GM23248 (cell line): Measurements from ENCODE around the gene MAFB. TPM values are rescaled to one million over a fixed set of nuclear protein-coding genes. Genes with fewer than 3 reads are reported as not detected.

Experiments used
- DNase-seq: peaks from one replicate; pipeline ENCODE4 v3.0.0-alpha.2; 2015
- H2AFZ ChIP-seq: fragments of 200-600 bp; sonication (generic); 2 replicates; pipeline ENCODE4 v1.6.1; 2016; ENCODE audit warnings: antibody characterized with exemption
- H3F3A ChIP-seq: fragments of 200-600 bp; sonication (generic); 2 replicates; pipeline ENCODE4 v1.6.1; 2016; ENCODE audit warnings: mild to moderate bottlenecking, antibody characterized with exemption, mixed run types; ENCODE audit not compliant: insufficient read depth
- H3K27ac ChIP-seq: fragments of 200-600 bp; sonication (generic); 2 replicates; pipeline ENCODE4 v1.5.1; 2016; ENCODE audit warnings: mild to moderate bottlenecking
- H3K27me3 ChIP-seq: fragments of 200-600 bp; sonication (generic); replicated peaks from 2 replicates; pipeline ENCODE4 v1.6.1; 2016; ENCODE audit warnings: mild to moderate bottlenecking; ENCODE audit not compliant: insufficient read depth
- H3K36me3 ChIP-seq: fragments of 200-600 bp; sonication (generic); 2 replicates; pipeline ENCODE4 v1.6.1; 2016; ENCODE audit warnings: low read depth, mild to moderate bottlenecking
- H3K4me1 ChIP-seq: fragments of 200-600 bp; sonication (generic); 2 replicates; pipeline ENCODE4 v1.6.1; 2016; ENCODE audit warnings: mild to moderate bottlenecking; ENCODE audit not compliant: insufficient read depth
- H3K4me2 ChIP-seq: fragments of 200-600 bp; sonication (generic); one replicate; pipeline ENCODE4 v1.6.1; 2016; ENCODE audit warnings: mild to moderate bottlenecking; ENCODE audit not compliant: unreplicated experiment
- H3K4me3 ChIP-seq: fragments of 200-600 bp; sonication (generic); 2 replicates; pipeline ENCODE4 v1.5.1; 2016; ENCODE audit warnings: mild to moderate bottlenecking
- H3K79me2 ChIP-seq: fragments of 200-600 bp; sonication (generic); 2 replicates; pipeline ENCODE4 v1.6.1; 2016; ENCODE audit warnings: mild to moderate bottlenecking; ENCODE audit not compliant: insufficient read depth
- H3K9ac ChIP-seq: fragments of 200-600 bp; sonication (generic); 2 replicates; pipeline ENCODE4 v1.6.1; 2016; ENCODE audit warnings: mild to moderate bottlenecking
- H3K9me2 ChIP-seq: fragments of 200-600 bp; sonication (generic); 2 replicates; pipeline ENCODE4 v1.6.1; 2016; ENCODE audit warnings: mixed run types, mild to moderate bottlenecking, moderate library complexity; ENCODE audit not compliant: insufficient read depth
- H3K9me3 ChIP-seq: fragments of 200-600 bp; sonication (generic); one replicate; pipeline ENCODE4 v1.6.1; 2017; ENCODE audit warnings: low read depth
- H4K20me1 ChIP-seq: fragments of 200-600 bp; sonication (generic); 2 replicates; pipeline ENCODE4 v1.6.0; 2016; ENCODE audit not compliant: insufficient read depth
- EZH2 ChIP-seq: fragments of 200-600 bp; sonication (generic); IDR thresholded peaks from 2 replicates; pipeline ENCODE4 v1.6.1; 2018; ENCODE audit warnings: antibody characterized with exemption, mild to moderate bottlenecking; ENCODE audit not compliant: insufficient read depth, poor library complexity, severe bottlenecking
- EZH2phosphoT487 ChIP-seq: fragments of 200-600 bp; sonication (generic); IDR thresholded peaks from 2 replicates; pipeline ENCODE4 v1.6.1; 2018; ENCODE audit warnings: antibody characterized with exemption, moderate library complexity, mild to moderate bottlenecking, low read depth; ENCODE audit not compliant: insufficient read depth
- WGBS, 2 experiments: methylation state at CpG; one replicate each; pipeline ENCODE4 v1.1.6; 2015 to 2017; ENCODE audit warnings: low lambda C conversion rate in 2 of 2, low coverage in 1 of 2; ENCODE audit errors: missing lambda C conversion rate in 2 of 2; 5-methylcytosine and 5-hydroxymethylcytosine counted together
- in situ Hi-C: fragments of 300-500 bp; cut with MboI; formaldehyde crosslinking; loops from 2 replicates; pipeline ENCODE4 v1.15.0; 2020
- polyA plus RNA-seq: library from polyadenylated mRNA; unstranded; fragments of >200 nt; fragmentation: Nextera tagmentation; extraction: Ambion mirVana; gene quantifications from 2 replicates; pipeline ENCODE4 v1.2.1, GENCODE V29; 2016
- total RNA-seq: library from RNA; depleted of rRNA; stranded (reverse); fragments of >200 nt; shearing (Covaris generic); gene quantifications from 2 replicates; pipeline ENCODE4 v1.2.3, GENCODE V29; 2014

The MAFB gene
- total and polyA plus RNA-seq, 2 experiments from 2014 or later, result 1.9 to 3.8 TPM

GRCh38 chr20:40670253-40670652 lies 18.8 kb downstream of the MAFB start:
- Histone ChIP-seq H3K9me3 (no peaks in the 10 kb centered on the region), H2AFZ (no peak overlapping the region), H3K4me2 (no peak overlapping the region), H4K20me1 (no peaks in the 10 kb centered on the region), H3K79me2 (no peaks in the 10 kb centered on the region), H3K27ac (no peak overlapping the region), H3K9me2 (no peaks in the 10 kb centered on the region), H3F3A (peaks cover 6% of the 10 kb centered on the region; the same call in 1 of the 2 replicates), H3K4me3 (no peak overlapping the region), H3K27me3 (no peaks in the 10 kb centered on the region; the same call in 1 of the 2 replicates), H3K36me3 (no peaks in the 10 kb centered on the region), H3K4me1 (peaks cover 7% of the 10 kb centered on the region; the same call in 1 of the 2 replicates), H3K9ac (no peak overlapping the region)
- 92 to 98% methylated on average over 2 of the region's 2 CpGs for WGBS, 2 experiments
- in situ Hi-C loops, result no loop called here
- DNase-seq, result no peak
- TF ChIP-seq EZH2 (no peak), EZH2phosphoT487 (no peak)

- Histone ChIP-seq H3K4me1 (peaks cover 7% of the 10 kb centered on the region; the same call in 1 of the 2 replicates), H3F3A (peaks cover 6% of the 10 kb centered on the region; the same call in 1 of the 2 replicates), H2AFZ (no peak overlapping the region), H3K4me3 (no peak overlapping the region), H3K27ac (no peak overlapping the region), H3K9ac (no peak overlapping the region), H3K9me3 (no peaks in the 10 kb centered on the region), H3K79me2 (no peaks in the 10 kb centered on the region), H3K36me3 (no peaks in the 10 kb centered on the region), H4K20me1 (no peaks in the 10 kb centered on the region), H3K9me2 (no peaks in the 10 kb centered on the region), H3K27me3 (no peaks in the 10 kb centered on the region; the same call in 1 of the 2 replicates), H3K4me2 (no peak overlapping the region)
- TF ChIP-seq EZH2phosphoT487, result no peak
- no peak for TF ChIP-seq EZH2
- 67 to 73% methylated on average over 3 of the region's 3 CpGs for WGBS, 2 experiments
- in situ Hi-C loops, result no loop called here
- DNase-seq, result no peak
These were observed 19.3 kb downstream of the MAFB start for GRCh38 chr20:40669692-40670091.

GRCh38 chr20:40668449-40669228 lies 20.4 kb downstream of the MAFB start:
- no peaks in the 10 kb centered on the region for H3K36me3 ChIP-seq
- no peak overlapping the region for H3K4me3 ChIP-seq
- peaks cover 7% of the 10 kb centered on the region; the same call in 1 of the 2 replicates for H3K4me1 ChIP-seq
- 59 to 61% methylated on average over 7 of the region's 7 CpGs for WGBS, 2 experiments
- no peaks in the 10 kb centered on the region for H3K9me3 ChIP-seq
- H3K27ac ChIP-seq, result no peak overlapping the region
- H3K4me2 ChIP-seq, result no peak overlapping the region
- in situ Hi-C loops, result no loop called here
- no peaks in the 10 kb centered on the region for H4K20me1 ChIP-seq
- H3F3A ChIP-seq, result peaks cover 6% of the 10 kb centered on the region; the same call in 1 of the 2 replicates
- no peak overlapping the region for H3K9ac ChIP-seq
- TF ChIP-seq EZH2phosphoT487 (no peak), EZH2 (no peak)
- H3K79me2 ChIP-seq, result no peaks in the 10 kb centered on the region
- peak; percentile 65 for DNase-seq
- no peak overlapping the region for H2AFZ ChIP-seq
- H3K27me3 ChIP-seq, result no peaks in the 10 kb centered on the region; the same call in 1 of the 2 replicates
- no peaks in the 10 kb centered on the region for H3K9me2 ChIP-seq

GRCh38 chr20:40667503-40667902 lies 21.5 kb downstream of the MAFB start:
- Histone ChIP-seq H3K27ac (no peak overlapping the region), H3K79me2 (no peaks in the 10 kb centered on the region), H3K27me3 (no peaks in the 10 kb centered on the region), H4K20me1 (no peaks in the 10 kb centered on the region), H2AFZ (no peak overlapping the region), H3K9me3 (no peaks in the 10 kb centered on the region), H3F3A (peaks cover 6% of the 10 kb centered on the region; the same call in 1 of the 2 replicates), H3K9me2 (no peaks in the 10 kb centered on the region), H3K4me2 (no peak overlapping the region), H3K4me3 (no peak overlapping the region), H3K9ac (no peak overlapping the region), H3K36me3 (no peaks in the 10 kb centered on the region), H3K4me1 (peaks cover 7% of the 10 kb centered on the region; the same call in 1 of the 2 replicates)
- in situ Hi-C loops, result no loop called here
- DNase-seq, result no peak
- 82 to 92% methylated on average over 3 of the region's 3 CpGs for WGBS, 2 experiments
- TF ChIP-seq EZH2, result no peak
- TF ChIP-seq EZH2phosphoT487, result no peak
